WTC11 (cell line): ENCODE measurements around the gene PFDN2. TPM values are rescaled to one million over a fixed set of nuclear protein-coding genes. Genes with fewer than 3 reads are reported as not detected.
A peak's percentile ranks its signal among the peaks of the same experiment; 100 is the strongest.

Source experiments
- ATAC-seq: fragments of 200-7000 bp; cut with Tn5 transposase; 2 replicates; pipeline ENCODE4 v1.10.0; 2021; ENCODE audit warnings: mild to moderate bottlenecking, moderate library complexity
- CTCF ChIA-PET: fragments of 300-600 bp; sonication (Branson Sonifier 250); formaldehyde crosslinking; loops from one replicate; lab custom pipeline; 2021; ENCODE audit warnings: antibody characterized with exemption; lab: Charles Lee
- POLR2A ChIA-PET: fragments of 350-600 bp; sonication (Branson Sonifier 250); formaldehyde crosslinking; loops from one replicate; lab custom pipeline; 2021; ENCODE audit warnings: antibody characterized with exemption; lab: Charles Lee
- DNase-seq: peaks from one replicate; pipeline ENCODE4 v3.0.0; 2021; ENCODE audit warnings: low spot score
- H3K27ac Mint-ChIP-seq: 2 replicates; pipeline ENCODE4 v1.8.0; 2021; ENCODE audit warnings: mixed read lengths
- H3K27me3 Mint-ChIP-seq: 2 replicates; pipeline ENCODE4 v1.8.0; 2021; ENCODE audit warnings: low read depth, mild to moderate bottlenecking, moderate library complexity, mixed read lengths
- H3K36me3 Mint-ChIP-seq: 2 replicates; pipeline ENCODE4 v1.8.0; 2021; ENCODE audit warnings: mixed read lengths
- H3K4me1 Mint-ChIP-seq: 2 replicates; pipeline ENCODE4 v1.8.0; 2022; ENCODE audit warnings: mixed read lengths
- H3K4me3 Mint-ChIP-seq: 2 replicates; pipeline ENCODE4 v1.8.0; 2021; ENCODE audit warnings: mild to moderate bottlenecking, moderate library complexity, mixed read lengths
- H3K9me3 Mint-ChIP-seq: 2 replicates; pipeline ENCODE4 v1.8.0; 2021; ENCODE audit warnings: mixed read lengths
- EMX1 ChIP-seq: fragments of 250-450 bp; sonication (Bioruptor Pico); IDR thresholded peaks from 2 replicates; pipeline ENCODE4 v1.8.0; 2021; ENCODE audit warnings: mild to moderate bottlenecking
- ETV6 ChIP-seq: sonication (generic); formaldehyde crosslinking; IDR thresholded peaks from 2 replicates; pipeline ENCODE4 v1.8.1; 2022; ENCODE audit warnings: mild to moderate bottlenecking, missing genetic modification reagents
- FOXP1 ChIP-seq: sonication (generic); formaldehyde crosslinking; IDR thresholded peaks from 2 replicates; pipeline ENCODE4 v1.8.0; 2022; ENCODE audit warnings: missing genetic modification reagents, mild to moderate bottlenecking, moderate library complexity, borderline replicate concordance
- HMGA2 ChIP-seq: fragments of 250-450 bp; sonication (Bioruptor Pico); IDR thresholded peaks from 2 replicates; pipeline ENCODE4 v1.4.0; 2021; ENCODE audit warnings: mild to moderate bottlenecking, moderate library complexity
- MXD4 ChIP-seq: fragments of 250-450 bp; sonication (Bioruptor Pico); IDR thresholded peaks from 2 replicates; pipeline ENCODE4 v1.8.0; 2021; ENCODE audit warnings: mild to moderate bottlenecking, moderate library complexity, borderline replicate concordance
- NFYB ChIP-seq: sonication (generic); formaldehyde crosslinking; conservative IDR thresholded peaks from 2 replicates; pipeline ENCODE4 v1.8.0; 2022; ENCODE audit warnings: low read depth, missing genetic modification reagents
- NR1H2 ChIP-seq: sonication (generic); formaldehyde crosslinking; IDR thresholded peaks from 2 replicates; pipeline ENCODE4 v1.9.0; 2021; ENCODE audit warnings: mild to moderate bottlenecking, moderate library complexity, missing genetic modification reagents
- RELA ChIP-seq: sonication (generic); formaldehyde crosslinking; IDR thresholded peaks from 2 replicates; pipeline ENCODE4 v1.8.1; 2022; ENCODE audit warnings: missing genetic modification reagents, mild to moderate bottlenecking, borderline replicate concordance
- SP1 ChIP-seq: sonication (generic); formaldehyde crosslinking; conservative IDR thresholded peaks from 2 replicates; pipeline ENCODE4 v1.8.1; 2022; ENCODE audit warnings: missing genetic modification reagents
- TEAD1 ChIP-seq: sonication (generic); formaldehyde crosslinking; IDR thresholded peaks from 2 replicates; pipeline ENCODE4 v1.8.0; 2022; ENCODE audit warnings: mild to moderate bottlenecking, missing genetic modification reagents
- ZNF219 ChIP-seq: sonication (generic); formaldehyde crosslinking; IDR thresholded peaks from 2 replicates; pipeline ENCODE4 v1.8.0; 2023; ENCODE audit warnings: missing genetic modification reagents, mild to moderate bottlenecking, borderline replicate concordance
- total RNA-seq: library from RNA; stranded (reverse); gene quantifications from 3 replicates; pipeline ENCODE4 v1.2.3, GENCODE V29; 2021
- TF ChIP-seq, protein P1 (sequence below): sonication (generic); formaldehyde crosslinking; conservative IDR thresholded peaks from 2 replicates; pipeline ENCODE4 v1.8.1; 2022; ENCODE audit warnings: mild to moderate bottlenecking, missing genetic modification reagents
- TF ChIP-seq, protein P2 (sequence below): sonication (generic); formaldehyde crosslinking; IDR thresholded peaks from 2 replicates; pipeline ENCODE4 v1.8.1; 2023; ENCODE audit warnings: mild to moderate bottlenecking, missing genetic modification reagents
- TF ChIP-seq, protein P3 (sequence below): sonication (generic); formaldehyde crosslinking; IDR thresholded peaks from 2 replicates; pipeline ENCODE4 v1.8.0; 2022; ENCODE audit warnings: mild to moderate bottlenecking, missing genetic modification reagents
- TF ChIP-seq, protein P4 (sequence below): fragments of 200-600 bp; IDR thresholded peaks from 2 replicates; pipeline ENCODE4 v1.8.0; 2022; ENCODE audit warnings: antibody characterized with exemption
- TF ChIP-seq, protein P5 (sequence below): sonication (generic); formaldehyde crosslinking; IDR thresholded peaks from 2 replicates; pipeline ENCODE4 v1.8.0; 2023; ENCODE audit warnings: mild to moderate bottlenecking, missing genetic modification reagents
- TF ChIP-seq, protein P6 (sequence below): sonication (generic); formaldehyde crosslinking; IDR thresholded peaks from 2 replicates; pipeline ENCODE4 v1.8.1; 2022; ENCODE audit warnings: missing genetic modification reagents, borderline replicate concordance
- TF ChIP-seq, protein P7 (sequence below): sonication (generic); formaldehyde crosslinking; IDR thresholded peaks from 2 replicates; pipeline ENCODE4 v1.8.0; 2023; ENCODE audit warnings: missing genetic modification reagents, mild to moderate bottlenecking, borderline replicate concordance
- TF ChIP-seq, protein P8 (sequence below): sonication (generic); formaldehyde crosslinking; IDR thresholded peaks from 2 replicates; pipeline ENCODE4 v1.8.1; 2023; ENCODE audit warnings: mild to moderate bottlenecking, missing genetic modification reagents

Gene PFDN2
- total RNA-seq, 1 experiment from 2014 or later = 92.6 TPM

DNA sequence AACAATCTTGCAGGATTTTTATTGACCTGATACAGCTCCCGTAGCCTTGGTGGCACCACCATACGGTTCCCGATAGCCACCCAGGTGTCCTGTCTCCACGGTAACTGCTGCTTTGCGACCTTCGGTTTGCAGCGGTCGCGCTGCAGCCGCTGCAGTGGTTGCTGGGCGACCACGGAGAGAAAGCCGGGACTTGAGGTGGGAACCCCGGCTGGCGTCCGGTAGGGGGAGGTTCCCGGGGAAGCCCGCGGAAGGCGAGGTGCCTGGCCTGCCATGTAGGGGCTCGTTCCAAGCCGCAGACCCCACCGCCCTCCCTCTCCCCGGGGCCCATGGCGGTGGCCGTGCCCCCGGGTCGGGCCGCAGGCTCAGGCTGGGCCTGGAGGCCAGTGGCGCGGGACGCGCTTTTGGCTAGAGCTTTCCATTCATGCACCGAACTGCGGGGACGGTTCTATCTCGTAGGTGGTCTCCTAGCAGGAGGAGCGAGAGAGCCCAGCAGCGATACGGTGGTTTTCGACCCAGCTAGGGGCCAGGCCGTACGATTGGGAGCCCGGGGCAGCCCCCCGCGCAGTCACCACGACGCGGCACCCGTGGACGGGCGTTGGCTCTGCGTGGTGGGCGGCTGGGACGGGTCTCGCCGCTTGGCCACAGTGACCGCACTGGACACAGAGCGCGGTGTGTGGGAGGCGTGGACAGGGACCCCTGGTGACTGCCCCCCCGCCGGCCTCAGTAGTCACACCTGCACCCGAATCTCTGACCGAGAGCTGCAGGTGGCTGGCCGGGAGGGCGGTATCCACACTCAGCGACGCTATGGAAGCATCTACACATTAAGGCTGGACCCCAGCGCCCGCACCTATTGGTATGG lies 19.4 kb downstream of the PFDN2 start, which contains the start of gene KLHDC9:
Gene KLHDC9, plus strand, starts transcription at position 152 of the 859 bp plus-strand sequence. Its CDS starts 175 bp downstream, at position 327.
- DNase-seq (peak; percentile 91), ATAC-seq (peak; percentile 86)
- Mint-ChIP-seq H3K4me1 (peaks cover 6% of the 10 kb centered on the region), H3K9me3 (no peaks in the 10 kb centered on the region), H3K4me3 (peak within 1 kb of the TSS; percentile 80), H3K36me3 (peaks cover 15% of the 10 kb centered on the region), H3K27me3 (peaks cover 6% of the 10 kb centered on the region; the same call in 1 of the 2 replicates), H3K27ac (peak within 1 kb of the TSS; percentile 81)
- CTCF ChIA-PET = interaction anchor here (0.5 to 8.2 kb wide), 45 partner anchors 9 to 321 kb away, joined by 3 to 109 read pairs (median 5); partner anchors contain the start of genes ARHGAP30, B4GALT3, DEDD and F11R
- POLR2A ChIA-PET = interaction anchor here (0.6 to 2.3 kb wide), 6 partner anchors 19 to 78 kb away, joined by 3 to 9 read pairs (median 4); partner anchors contain the start of genes F11R, NIT1, PFDN2 and USF1
- no peak for TF ChIP-seq MXD4
- TF ChIP-seq HMGA2 (CRISPR knock-in tag) = no peak
- TF ChIP-seq, protein P1, sequence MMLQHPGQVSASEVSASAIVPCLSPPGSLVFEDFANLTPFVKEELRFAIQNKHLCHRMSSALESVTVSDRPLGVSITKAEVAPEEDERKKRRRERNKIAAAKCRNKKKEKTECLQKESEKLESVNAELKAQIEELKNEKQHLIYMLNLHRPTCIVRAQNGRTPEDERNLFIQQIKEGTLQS (CRISPR knock-in tag) = no peak
- TF ChIP-seq, protein P2, sequence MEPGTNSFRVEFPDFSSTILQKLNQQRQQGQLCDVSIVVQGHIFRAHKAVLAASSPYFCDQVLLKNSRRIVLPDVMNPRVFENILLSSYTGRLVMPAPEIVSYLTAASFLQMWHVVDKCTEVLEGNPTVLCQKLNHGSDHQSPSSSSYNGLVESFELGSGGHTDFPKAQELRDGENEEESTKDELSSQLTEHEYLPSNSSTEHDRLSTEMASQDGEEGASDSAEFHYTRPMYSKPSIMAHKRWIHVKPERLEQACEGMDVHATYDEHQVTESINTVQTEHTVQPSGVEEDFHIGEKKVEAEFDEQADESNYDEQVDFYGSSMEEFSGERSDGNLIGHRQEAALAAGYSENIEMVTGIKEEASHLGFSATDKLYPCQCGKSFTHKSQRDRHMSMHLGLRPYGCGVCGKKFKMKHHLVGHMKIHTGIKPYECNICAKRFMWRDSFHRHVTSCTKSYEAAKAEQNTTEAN (CRISPR knock-in tag) = no peak
- TF ChIP-seq NR1H2 (CRISPR knock-in tag) = no peak
- TF ChIP-seq RELA (CRISPR knock-in tag) = no peak
- TF ChIP-seq ETV6 (CRISPR knock-in tag) = 0 out of 2 replicates have a peak, but pooled peaks have one; percentile 53
- no peak for TF ChIP-seq SP1 (CRISPR knock-in tag)
- TF ChIP-seq, protein P3, sequence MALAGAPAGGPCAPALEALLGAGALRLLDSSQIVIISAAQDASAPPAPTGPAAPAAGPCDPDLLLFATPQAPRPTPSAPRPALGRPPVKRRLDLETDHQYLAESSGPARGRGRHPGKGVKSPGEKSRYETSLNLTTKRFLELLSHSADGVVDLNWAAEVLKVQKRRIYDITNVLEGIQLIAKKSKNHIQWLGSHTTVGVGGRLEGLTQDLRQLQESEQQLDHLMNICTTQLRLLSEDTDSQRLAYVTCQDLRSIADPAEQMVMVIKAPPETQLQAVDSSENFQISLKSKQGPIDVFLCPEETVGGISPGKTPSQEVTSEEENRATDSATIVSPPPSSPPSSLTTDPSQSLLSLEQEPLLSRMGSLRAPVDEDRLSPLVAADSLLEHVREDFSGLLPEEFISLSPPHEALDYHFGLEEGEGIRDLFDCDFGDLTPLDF = no peak
- no peak for TF ChIP-seq NFYB (CRISPR knock-in tag)
- no peak for TF ChIP-seq ZNF219 (CRISPR knock-in tag)
- TF ChIP-seq, protein P4, sequence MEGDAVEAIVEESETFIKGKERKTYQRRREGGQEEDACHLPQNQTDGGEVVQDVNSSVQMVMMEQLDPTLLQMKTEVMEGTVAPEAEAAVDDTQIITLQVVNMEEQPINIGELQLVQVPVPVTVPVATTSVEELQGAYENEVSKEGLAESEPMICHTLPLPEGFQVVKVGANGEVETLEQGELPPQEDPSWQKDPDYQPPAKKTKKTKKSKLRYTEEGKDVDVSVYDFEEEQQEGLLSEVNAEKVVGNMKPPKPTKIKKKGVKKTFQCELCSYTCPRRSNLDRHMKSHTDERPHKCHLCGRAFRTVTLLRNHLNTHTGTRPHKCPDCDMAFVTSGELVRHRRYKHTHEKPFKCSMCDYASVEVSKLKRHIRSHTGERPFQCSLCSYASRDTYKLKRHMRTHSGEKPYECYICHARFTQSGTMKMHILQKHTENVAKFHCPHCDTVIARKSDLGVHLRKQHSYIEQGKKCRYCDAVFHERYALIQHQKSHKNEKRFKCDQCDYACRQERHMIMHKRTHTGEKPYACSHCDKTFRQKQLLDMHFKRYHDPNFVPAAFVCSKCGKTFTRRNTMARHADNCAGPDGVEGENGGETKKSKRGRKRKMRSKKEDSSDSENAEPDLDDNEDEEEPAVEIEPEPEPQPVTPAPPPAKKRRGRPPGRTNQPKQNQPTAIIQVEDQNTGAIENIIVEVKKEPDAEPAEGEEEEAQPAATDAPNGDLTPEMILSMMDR = no peak
- TF ChIP-seq, protein P5, sequence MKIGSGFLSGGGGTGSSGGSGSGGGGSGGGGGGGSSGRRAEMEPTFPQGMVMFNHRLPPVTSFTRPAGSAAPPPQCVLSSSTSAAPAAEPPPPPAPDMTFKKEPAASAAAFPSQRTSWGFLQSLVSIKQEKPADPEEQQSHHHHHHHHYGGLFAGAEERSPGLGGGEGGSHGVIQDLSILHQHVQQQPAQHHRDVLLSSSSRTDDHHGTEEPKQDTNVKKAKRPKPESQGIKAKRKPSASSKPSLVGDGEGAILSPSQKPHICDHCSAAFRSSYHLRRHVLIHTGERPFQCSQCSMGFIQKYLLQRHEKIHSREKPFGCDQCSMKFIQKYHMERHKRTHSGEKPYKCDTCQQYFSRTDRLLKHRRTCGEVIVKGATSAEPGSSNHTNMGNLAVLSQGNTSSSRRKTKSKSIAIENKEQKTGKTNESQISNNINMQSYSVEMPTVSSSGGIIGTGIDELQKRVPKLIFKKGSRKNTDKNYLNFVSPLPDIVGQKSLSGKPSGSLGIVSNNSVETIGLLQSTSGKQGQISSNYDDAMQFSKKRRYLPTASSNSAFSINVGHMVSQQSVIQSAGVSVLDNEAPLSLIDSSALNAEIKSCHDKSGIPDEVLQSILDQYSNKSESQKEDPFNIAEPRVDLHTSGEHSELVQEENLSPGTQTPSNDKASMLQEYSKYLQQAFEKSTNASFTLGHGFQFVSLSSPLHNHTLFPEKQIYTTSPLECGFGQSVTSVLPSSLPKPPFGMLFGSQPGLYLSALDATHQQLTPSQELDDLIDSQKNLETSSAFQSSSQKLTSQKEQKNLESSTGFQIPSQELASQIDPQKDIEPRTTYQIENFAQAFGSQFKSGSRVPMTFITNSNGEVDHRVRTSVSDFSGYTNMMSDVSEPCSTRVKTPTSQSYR (CRISPR knock-in tag) = 0 out of 2 replicates have a peak, but pooled peaks have one; percentile 41
- TF ChIP-seq, protein P6, sequence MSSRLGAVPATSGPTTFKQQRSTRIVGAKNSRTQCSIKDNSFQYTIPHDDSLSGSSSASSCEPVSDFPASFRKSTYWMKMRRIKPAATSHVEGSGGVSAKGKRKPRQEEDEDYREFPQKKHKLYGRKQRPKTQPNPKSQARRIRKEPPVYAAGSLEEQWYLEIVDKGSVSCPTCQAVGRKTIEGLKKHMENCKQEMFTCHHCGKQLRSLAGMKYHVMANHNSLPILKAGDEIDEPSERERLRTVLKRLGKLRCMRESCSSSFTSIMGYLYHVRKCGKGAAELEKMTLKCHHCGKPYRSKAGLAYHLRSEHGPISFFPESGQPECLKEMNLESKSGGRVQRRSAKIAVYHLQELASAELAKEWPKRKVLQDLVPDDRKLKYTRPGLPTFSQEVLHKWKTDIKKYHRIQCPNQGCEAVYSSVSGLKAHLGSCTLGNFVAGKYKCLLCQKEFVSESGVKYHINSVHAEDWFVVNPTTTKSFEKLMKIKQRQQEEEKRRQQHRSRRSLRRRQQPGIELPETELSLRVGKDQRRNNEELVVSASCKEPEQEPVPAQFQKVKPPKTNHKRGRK (CRISPR knock-in tag) = no peak
- no peak for TF ChIP-seq TEAD1 (CRISPR knock-in tag)
- no peak for TF ChIP-seq EMX1
- TF ChIP-seq, protein P7, sequence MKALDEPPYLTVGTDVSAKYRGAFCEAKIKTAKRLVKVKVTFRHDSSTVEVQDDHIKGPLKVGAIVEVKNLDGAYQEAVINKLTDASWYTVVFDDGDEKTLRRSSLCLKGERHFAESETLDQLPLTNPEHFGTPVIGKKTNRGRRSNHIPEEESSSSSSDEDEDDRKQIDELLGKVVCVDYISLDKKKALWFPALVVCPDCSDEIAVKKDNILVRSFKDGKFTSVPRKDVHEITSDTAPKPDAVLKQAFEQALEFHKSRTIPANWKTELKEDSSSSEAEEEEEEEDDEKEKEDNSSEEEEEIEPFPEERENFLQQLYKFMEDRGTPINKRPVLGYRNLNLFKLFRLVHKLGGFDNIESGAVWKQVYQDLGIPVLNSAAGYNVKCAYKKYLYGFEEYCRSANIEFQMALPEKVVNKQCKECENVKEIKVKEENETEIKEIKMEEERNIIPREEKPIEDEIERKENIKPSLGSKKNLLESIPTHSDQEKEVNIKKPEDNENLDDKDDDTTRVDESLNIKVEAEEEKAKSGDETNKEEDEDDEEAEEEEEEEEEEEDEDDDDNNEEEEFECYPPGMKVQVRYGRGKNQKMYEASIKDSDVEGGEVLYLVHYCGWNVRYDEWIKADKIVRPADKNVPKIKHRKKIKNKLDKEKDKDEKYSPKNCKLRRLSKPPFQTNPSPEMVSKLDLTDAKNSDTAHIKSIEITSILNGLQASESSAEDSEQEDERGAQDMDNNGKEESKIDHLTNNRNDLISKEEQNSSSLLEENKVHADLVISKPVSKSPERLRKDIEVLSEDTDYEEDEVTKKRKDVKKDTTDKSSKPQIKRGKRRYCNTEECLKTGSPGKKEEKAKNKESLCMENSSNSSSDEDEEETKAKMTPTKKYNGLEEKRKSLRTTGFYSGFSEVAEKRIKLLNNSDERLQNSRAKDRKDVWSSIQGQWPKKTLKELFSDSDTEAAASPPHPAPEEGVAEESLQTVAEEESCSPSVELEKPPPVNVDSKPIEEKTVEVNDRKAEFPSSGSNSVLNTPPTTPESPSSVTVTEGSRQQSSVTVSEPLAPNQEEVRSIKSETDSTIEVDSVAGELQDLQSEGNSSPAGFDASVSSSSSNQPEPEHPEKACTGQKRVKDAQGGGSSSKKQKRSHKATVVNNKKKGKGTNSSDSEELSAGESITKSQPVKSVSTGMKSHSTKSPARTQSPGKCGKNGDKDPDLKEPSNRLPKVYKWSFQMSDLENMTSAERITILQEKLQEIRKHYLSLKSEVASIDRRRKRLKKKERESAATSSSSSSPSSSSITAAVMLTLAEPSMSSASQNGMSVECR (CRISPR knock-in tag) = 0 out of 2 replicates have a peak, but pooled peaks have one; percentile 21
- no peak for TF ChIP-seq FOXP1 (CRISPR knock-in tag)
- TF ChIP-seq, protein P8, sequence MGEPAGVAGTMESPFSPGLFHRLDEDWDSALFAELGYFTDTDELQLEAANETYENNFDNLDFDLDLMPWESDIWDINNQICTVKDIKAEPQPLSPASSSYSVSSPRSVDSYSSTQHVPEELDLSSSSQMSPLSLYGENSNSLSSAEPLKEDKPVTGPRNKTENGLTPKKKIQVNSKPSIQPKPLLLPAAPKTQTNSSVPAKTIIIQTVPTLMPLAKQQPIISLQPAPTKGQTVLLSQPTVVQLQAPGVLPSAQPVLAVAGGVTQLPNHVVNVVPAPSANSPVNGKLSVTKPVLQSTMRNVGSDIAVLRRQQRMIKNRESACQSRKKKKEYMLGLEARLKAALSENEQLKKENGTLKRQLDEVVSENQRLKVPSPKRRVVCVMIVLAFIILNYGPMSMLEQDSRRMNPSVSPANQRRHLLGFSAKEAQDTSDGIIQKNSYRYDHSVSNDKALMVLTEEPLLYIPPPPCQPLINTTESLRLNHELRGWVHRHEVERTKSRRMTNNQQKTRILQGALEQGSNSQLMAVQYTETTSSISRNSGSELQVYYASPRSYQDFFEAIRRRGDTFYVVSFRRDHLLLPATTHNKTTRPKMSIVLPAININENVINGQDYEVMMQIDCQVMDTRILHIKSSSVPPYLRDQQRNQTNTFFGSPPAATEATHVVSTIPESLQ (CRISPR knock-in tag) = no peak
